Spleen (tissue), 11 donors: Measurements from ENCODE around the gene TEX51. TPM values are rescaled to one million over a fixed set of nuclear protein-coding genes. Genes with fewer than 3 reads are reported as not detected.

Source experiments
- DNase-seq: peaks from one replicate; pipeline ENCODE4 v3.0.0-alpha.2; 2020
- H3K27ac ChIP-seq, 8 donors: fragments of 200-600 bp; sonication (generic) in 7 of 8; 1 replicate in 4 of 8; 2 replicates in 4 of 8; pipeline versions ENCODE4 v1.5.0 to v1.8.0; 2016 to 2021; ENCODE audit warnings: inconsistent platforms in 4 of 8, mild to moderate bottlenecking in 4 of 8, moderate library complexity in 1 of 8
- H3K27me3 ChIP-seq, 7 donors: fragments of 200-600 bp; sonication (generic) in 6 of 7; replicated peaks in 1 of 7; 1 replicate in 4 of 7; 2 replicates in 3 of 7; pipeline versions ENCODE4 v1.5.0 to v1.8.0; 2016 to 2021; ENCODE audit warnings: inconsistent platforms in 3 of 7, mild to moderate bottlenecking in 1 of 7
- H3K36me3 ChIP-seq, 6 donors: fragments of 200-600 bp; sonication (generic) in 5 of 6; 1 replicate in 4 of 6; 2 replicates in 2 of 6; pipeline versions ENCODE4 v1.5.0 to v1.8.0; 2016 to 2021; ENCODE audit warnings: inconsistent platforms in 2 of 6
- H3K4me1 ChIP-seq, 6 donors: fragments of 200-600 bp; sonication (generic) in 5 of 6; 1 replicate in 3 of 6; 2 replicates in 3 of 6; pipeline versions ENCODE4 v1.5.0 to v1.8.0; 2016 to 2021; ENCODE audit warnings: inconsistent platforms in 3 of 6
- H3K4me3 ChIP-seq, 8 donors: fragments of 200-600 bp; sonication (generic) in 7 of 8; 1 replicate in 4 of 8; 2 replicates in 4 of 8; pipeline versions ENCODE4 v1.5.0 to v1.8.0; 2016 to 2021; ENCODE audit warnings: inconsistent platforms in 4 of 8, mild to moderate bottlenecking in 4 of 8, moderate library complexity in 2 of 8
- H3K9me3 ChIP-seq, 8 donors: fragments of 200-600 bp; sonication (generic) in 7 of 8; 1 replicate in 4 of 8; 2 replicates in 4 of 8; pipeline versions ENCODE4 v1.5.0 to v1.8.0; 2016 to 2021; ENCODE audit warnings: inconsistent platforms in 4 of 8
- POLR2A ChIP-seq, 3 donors: fragments of 450-650 bp; IDR thresholded peaks; one replicate each; pipeline ENCODE4 v1.5.1; 2017; ENCODE audit warnings: antibody characterized with exemption in 3 of 3, mild to moderate bottlenecking in 1 of 3
- POLR2AphosphoS5 ChIP-seq, 3 donors: sonication (generic); formaldehyde crosslinking; IDR thresholded peaks; one replicate each; pipeline ENCODE4 v1.5.1; 2017; ENCODE audit warnings: antibody characterized with exemption in 3 of 3
- WGBS, 5 donors: extraction: QIAGEN DNeasy Blood & Tissue Kit in 3 of 5; methylation state at CpG; one replicate each; pipeline versions ENCODE4 v1.1.5 to v1.1.7; 2013 to 2018; 5-methylcytosine and 5-hydroxymethylcytosine counted together
- intact Hi-C: fragments of 100-400 bp; cut with DNase I; formaldehyde crosslinking; loops from one replicate; pipeline ENCODE4 v1.15.0; 2023; ENCODE audit warnings: low total_unique reads
- polyA plus RNA-seq, 3 donors: library from polyadenylated mRNA; stranded (reverse); fragments of 200-250 nt; gene quantifications; one replicate each; pipeline ENCODE4 v1.2.1, GENCODE V29; 2013
- total RNA-seq, 7 donors: library from RNA; depleted of rRNA in 3 of 7; stranded (reverse); fragments of >200 nt in 3 of 7; fragmentation: NEBNext Ultra II Directional in 4 of 7; extraction: Animal tissue kit (Norgen Biotek cat#: 25700) in 4 of 7; gene quantifications; one replicate each; pipeline versions ENCODE4 v1.1.0 to v1.2.1, GENCODE V29; 2016 to 2021
- TF ChIP-seq, protein P1 (sequence below), 11 experiments: fragments of 200-600 bp in 7 of 11; fragments of 450-650 bp in 4 of 11; sonication (generic) in 4 of 11; IDR thresholded peaks in 8 of 11; conservative IDR thresholded peaks in 3 of 11; 1 replicate in 7 of 11; 2 replicates in 4 of 11; pipeline versions ENCODE4 v1.4.0 to v1.8.0; 2016 to 2021; ENCODE audit warnings: antibody characterized with exemption in 11 of 11, inconsistent platforms in 4 of 11, mild to moderate bottlenecking in 1 of 11
- donor health status: healthy with polysubstance abuse.
- donor health status: DM: no; HTN: no; CAD: no; lungs with moderate emphysema.
- donor health status: DM: no; HTN: no; CAD: no.
- donor health status: Bipolar disorder and iron deficiency.
- donor health status: healthy.
- donor health status: DM: no; HTN: no; CAD: no.
- donor health status: DM: yes; HTN: yes; CAD: no.

Gene TEX51
- total and polyA plus RNA-seq, 10 donors, result not detected

DNA sequence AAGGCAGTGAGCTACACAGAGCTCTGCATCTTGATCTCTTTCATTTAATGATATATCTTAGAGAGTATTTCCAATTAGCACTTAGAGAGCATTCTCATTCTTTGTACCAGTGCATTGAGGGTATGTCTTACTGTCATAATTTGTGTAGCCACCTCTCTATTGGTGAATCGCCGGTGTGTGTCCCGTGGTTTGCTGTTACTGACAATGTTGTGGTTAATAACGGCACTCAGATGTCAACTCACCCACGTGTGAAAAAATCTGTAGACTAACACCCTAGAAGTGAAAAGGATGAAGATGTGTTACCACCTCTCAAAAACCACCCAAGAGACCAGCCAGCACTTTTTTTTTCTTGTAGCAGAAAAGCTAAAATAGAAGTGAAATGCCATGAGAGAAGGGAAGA, 37.1 kb downstream of the TEX51 start:
- Histone ChIP-seq H3K36me3 (no peaks in the 10 kb centered on the region), H3K4me3 (no peak overlapping the region), H3K27me3 (peaks cover 0 to 64% (median 7%) of the 10 kb centered on the region in 7 donors), H3K9me3 (peaks cover 0 to 3% (median 0%) of the 10 kb centered on the region in 8 donors), H3K27ac (no peak overlapping the region), H3K4me1 (no peaks in the 10 kb centered on the region)
- TF ChIP-seq, protein P1, sequence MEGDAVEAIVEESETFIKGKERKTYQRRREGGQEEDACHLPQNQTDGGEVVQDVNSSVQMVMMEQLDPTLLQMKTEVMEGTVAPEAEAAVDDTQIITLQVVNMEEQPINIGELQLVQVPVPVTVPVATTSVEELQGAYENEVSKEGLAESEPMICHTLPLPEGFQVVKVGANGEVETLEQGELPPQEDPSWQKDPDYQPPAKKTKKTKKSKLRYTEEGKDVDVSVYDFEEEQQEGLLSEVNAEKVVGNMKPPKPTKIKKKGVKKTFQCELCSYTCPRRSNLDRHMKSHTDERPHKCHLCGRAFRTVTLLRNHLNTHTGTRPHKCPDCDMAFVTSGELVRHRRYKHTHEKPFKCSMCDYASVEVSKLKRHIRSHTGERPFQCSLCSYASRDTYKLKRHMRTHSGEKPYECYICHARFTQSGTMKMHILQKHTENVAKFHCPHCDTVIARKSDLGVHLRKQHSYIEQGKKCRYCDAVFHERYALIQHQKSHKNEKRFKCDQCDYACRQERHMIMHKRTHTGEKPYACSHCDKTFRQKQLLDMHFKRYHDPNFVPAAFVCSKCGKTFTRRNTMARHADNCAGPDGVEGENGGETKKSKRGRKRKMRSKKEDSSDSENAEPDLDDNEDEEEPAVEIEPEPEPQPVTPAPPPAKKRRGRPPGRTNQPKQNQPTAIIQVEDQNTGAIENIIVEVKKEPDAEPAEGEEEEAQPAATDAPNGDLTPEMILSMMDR (IDR thresholded peaks at IDR 0.05 in 8 of 11, conservative IDR thresholded peaks at IDR 0.05 in 3 of 11), result no peak
- TF ChIP-seq POLR2AphosphoS5 (IDR thresholded peaks at IDR 0.05), result no peak
- no peak for TF ChIP-seq POLR2A (IDR thresholded peaks at IDR 0.05)
- 40 to 59% (median 44%) methylated on average over 5 of the region's 5 CpGs for WGBS, 5 donors
- DNase-seq, result no peak
- intact Hi-C loops, result no loop called here

DNA sequence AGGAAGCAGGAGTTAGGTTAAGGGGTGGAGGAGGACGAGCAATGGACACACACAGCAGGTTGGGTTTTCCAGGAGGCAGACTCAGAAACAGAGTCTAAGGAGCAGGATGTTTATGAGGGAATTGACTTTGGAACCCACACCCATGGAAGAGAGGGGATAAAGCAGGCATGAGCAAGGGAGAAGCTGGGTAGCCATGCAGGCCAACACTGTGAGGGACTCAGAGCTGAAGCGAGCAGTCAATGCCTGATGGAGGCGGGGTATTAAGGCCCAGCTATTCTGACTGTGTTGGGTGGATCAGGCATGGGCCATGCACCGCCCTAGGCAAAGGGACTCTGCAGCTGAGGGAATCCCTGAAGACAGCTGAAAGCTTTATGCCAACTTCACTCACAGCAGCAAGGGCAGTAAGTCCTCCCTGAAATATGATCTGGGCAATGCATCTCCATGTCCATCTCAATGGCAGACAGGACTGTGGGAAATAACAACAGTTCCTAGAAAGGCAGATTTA, 37.6 kb downstream of the TEX51 start:
- no peak for DNase-seq
- Histone ChIP-seq H3K27ac (no peak overlapping the region), H3K27me3 (peaks cover 0 to 64% (median 7%) of the 10 kb centered on the region in 7 donors), H3K36me3 (no peaks in the 10 kb centered on the region), H3K4me3 (no peak overlapping the region), H3K9me3 (no peaks in the 10 kb centered on the region), H3K4me1 (no peaks in the 10 kb centered on the region)
- intact Hi-C loops, result no loop called here
- TF ChIP-seq, protein P1 (IDR thresholded peaks at IDR 0.05 in 8 of 11, conservative IDR thresholded peaks at IDR 0.05 in 3 of 11), result no peak
- TF ChIP-seq POLR2AphosphoS5 (IDR thresholded peaks at IDR 0.05) (no peak), POLR2A (IDR thresholded peaks at IDR 0.05) (no peak)
- WGBS, 5 donors, result 82 to 86% (median 83%) methylated on average over 4 of the region's 4 CpGs

DNA sequence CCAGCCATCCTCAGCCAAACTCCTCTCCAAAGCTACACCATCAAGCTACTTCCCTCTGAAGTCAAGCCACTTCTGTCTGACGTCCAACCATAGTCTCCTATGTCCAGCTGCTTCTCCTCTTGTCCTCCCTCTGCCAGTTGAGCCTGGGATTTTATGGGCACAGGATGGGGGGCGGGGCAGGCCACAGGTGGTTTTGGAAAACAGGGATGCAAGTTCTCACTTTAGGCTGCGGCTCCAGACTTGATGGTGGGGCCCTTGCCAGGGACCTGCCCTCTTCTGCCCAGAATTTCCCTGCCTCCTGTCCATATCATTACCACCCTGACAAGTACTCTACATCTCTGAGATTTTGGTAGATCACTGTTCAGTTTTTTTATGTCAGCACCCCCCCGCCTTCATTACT, 41.6 kb downstream of the TEX51 start:
- 69 to 86% (median 79%) methylated on average over 4 of the region's 4 CpGs for WGBS, 5 donors
- intact Hi-C loops, result no loop called here
- no peaks in the 10 kb centered on the region for H3K4me1 ChIP-seq
- H3K4me3 ChIP-seq, result no peak overlapping the region
- TF ChIP-seq, protein P1 (IDR thresholded peaks at IDR 0.05 in 8 of 11, conservative IDR thresholded peaks at IDR 0.05 in 3 of 11), result no peak
- TF ChIP-seq POLR2A (IDR thresholded peaks at IDR 0.05), result no peak
- no peak for TF ChIP-seq POLR2AphosphoS5 (IDR thresholded peaks at IDR 0.05)
- H3K9me3 ChIP-seq, result peaks cover 0 to 17% (median 3%) of the 10 kb centered on the region in 8 donors
- H3K36me3 ChIP-seq, result no peaks in the 10 kb centered on the region
- DNase-seq, result no peak
- H3K27me3 ChIP-seq, result peaks cover 0 to 58% (median 0%) of the 10 kb centered on the region in 7 donors
- no peak overlapping the region for H3K27ac ChIP-seq

DNA sequence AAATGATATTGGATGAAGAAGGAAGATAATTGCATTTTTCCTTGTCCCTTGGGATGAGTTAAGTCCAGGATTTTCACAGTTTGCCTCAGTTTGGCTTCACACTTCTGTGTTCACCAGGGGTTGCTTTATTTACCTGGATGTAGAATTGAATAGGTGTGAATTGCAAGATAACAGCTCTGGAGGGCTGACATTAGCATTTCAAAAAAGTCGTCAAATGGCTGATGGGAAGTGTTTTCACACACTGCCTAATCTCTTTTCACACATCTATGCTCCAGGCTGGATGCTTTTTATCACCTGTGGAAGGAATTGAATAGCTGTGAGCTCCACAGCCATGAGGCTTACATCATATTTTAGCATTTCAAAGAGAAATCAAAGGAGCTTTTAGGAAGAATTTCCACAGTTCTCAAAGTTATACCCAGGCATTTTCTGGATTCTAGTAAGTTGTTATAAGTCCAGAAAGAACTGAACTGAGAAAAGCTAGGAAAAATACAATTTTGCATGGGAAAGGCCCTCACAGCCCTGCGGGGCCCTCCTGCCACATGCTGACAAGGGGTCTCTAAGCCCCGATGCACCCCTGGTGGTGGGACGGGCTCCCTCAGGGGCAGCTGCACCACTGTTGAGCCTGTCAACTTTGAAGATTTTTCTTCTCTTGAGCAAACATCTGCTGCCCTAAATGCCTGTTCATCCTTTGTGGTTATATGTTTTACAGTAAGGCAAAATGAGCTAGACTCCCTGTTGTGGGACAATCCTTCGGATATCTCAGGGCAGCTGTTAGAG, 43.9 kb downstream of the TEX51 start:
- peaks cover 0 to 17% (median 3%) of the 10 kb centered on the region in 8 donors for H3K9me3 ChIP-seq
- no peak for TF ChIP-seq POLR2A (IDR thresholded peaks at IDR 0.05)
- TF ChIP-seq POLR2AphosphoS5 (IDR thresholded peaks at IDR 0.05), result no peak
- TF ChIP-seq, protein P1 (IDR thresholded peaks at IDR 0.05 in 8 of 11, conservative IDR thresholded peaks at IDR 0.05 in 3 of 11), result no peak
- peaks cover 0 to 36% (median 0%) of the 10 kb centered on the region in 7 donors for H3K27me3 ChIP-seq
- H3K36me3 ChIP-seq, result no peaks in the 10 kb centered on the region
- 44 to 63% (median 55%) methylated on average over 5 of the region's 5 CpGs for WGBS, 5 donors
- no peak for DNase-seq
- no peak overlapping the region for H3K27ac ChIP-seq
- intact Hi-C loops, result no loop called here
- no peak overlapping the region for H3K4me3 ChIP-seq
- no peaks in the 10 kb centered on the region for H3K4me1 ChIP-seq
